Neural progenitor cell (in vitro differentiated cells): ENCODE measurements around the gene HCFC1.

Experiments
- CTCF ChIP-seq: fragments of 200-600 bp; sonication (generic); IDR thresholded peaks from 2 replicates; pipeline ENCODE4 v1.5.1; 2017; ENCODE audit warnings: antibody characterized with exemption, mild to moderate bottlenecking
- EZH2 ChIP-seq: fragments of 200-600 bp; sonication (generic); IDR thresholded peaks from 2 replicates; pipeline ENCODE4 v1.6.1; 2017; ENCODE audit warnings: antibody characterized with exemption, mild to moderate bottlenecking, moderate library complexity
- EZH2phosphoT487 ChIP-seq: fragments of 200-600 bp; sonication (generic); IDR thresholded peaks from 2 replicates; pipeline ENCODE4 v1.6.1; 2017; ENCODE audit warnings: antibody characterized with exemption

- TF ChIP-seq EZH2 (no peak), CTCF (no peak), EZH2phosphoT487 (no peak)
These were observed 51.1 kb downstream of the HCFC1 start for GRCh38 chrX:153920546-153920945.
